ENCODE results near the gene RUBCN. TPM values are rescaled to one million over a fixed set of nuclear protein-coding genes. Genes with fewer than 3 reads are reported as not detected.
"Not testable (repeated sequence)": the region's sequence is repeated elsewhere in the genome, so short reads cannot be mapped to it uniquely, and the experiment has no call there.

The RUBCN gene
- polyA plus RNA-seq, 1 experiment: 15.3 TPM

DNA sequence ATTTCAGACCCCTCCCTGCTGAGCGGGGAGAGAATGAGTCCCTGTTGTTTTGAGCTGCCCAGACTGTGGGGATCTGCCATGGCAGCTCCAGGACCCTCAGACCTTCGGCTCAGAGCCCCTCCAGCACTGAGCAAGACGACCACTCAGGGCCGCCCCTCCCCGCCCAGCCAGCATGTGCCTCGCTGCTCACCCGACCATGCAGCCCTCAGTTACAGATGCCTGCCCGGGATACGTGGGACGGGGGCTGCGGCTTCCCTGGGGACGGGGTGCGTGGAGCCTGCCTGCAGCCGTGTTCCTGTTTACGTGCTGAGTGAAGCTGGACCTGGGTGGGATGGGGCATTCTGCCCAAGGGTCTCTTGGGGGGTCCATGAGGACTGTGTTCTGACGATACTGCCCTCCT, 77.0 kb downstream of the RUBCN start:
- CTCF ChIA-PET; H3K4me3 ChIP-seq (ENCODE audit: low read depth, low read length); POLR2A ChIA-PET; H3K27me3 ChIP-seq (ENCODE audit: control insufficient read depth, insufficient read depth, low read length); DNase-seq (ENCODE audit: low read depth); H3K36me3 ChIP-seq (ENCODE audit: control insufficient read depth, insufficient read depth, low read length): not testable (repeated sequence)

DNA sequence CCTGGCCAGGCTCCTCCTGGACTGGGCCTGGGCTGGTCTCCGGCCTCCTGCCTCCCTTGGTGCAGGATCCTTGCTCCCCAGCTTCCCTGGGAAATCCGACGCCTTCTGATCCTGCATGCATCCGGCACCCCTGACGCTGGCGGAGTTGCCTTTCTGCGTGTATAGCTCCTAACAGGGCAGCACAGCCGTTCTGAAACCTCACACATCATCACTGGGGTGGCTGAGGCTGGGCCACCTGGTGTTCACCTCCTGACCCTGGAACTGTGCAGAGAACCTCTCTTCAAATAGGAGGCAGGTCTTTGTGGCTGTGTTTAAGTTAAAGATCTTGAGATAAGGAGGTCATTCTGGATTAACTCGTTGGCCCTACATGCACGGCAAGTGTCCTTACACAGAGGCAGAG, 77.6 kb downstream of the RUBCN start:
- DNase-seq (ENCODE audit: low read depth); H3K4me3 ChIP-seq (ENCODE audit: low read depth, low read length); POLR2A ChIA-PET; H3K36me3 ChIP-seq (ENCODE audit: control insufficient read depth, insufficient read depth, low read length); H3K27me3 ChIP-seq (ENCODE audit: control insufficient read depth, insufficient read depth, low read length); CTCF ChIA-PET: not testable (repeated sequence)

GRCh38 chr3:197658706-197659105, 78.0 kb downstream of the RUBCN start:
- CTCF ChIA-PET; POLR2A ChIA-PET; DNase-seq (ENCODE audit: low read depth); H3K27me3 ChIP-seq (ENCODE audit: control insufficient read depth, insufficient read depth, low read length); H3K36me3 ChIP-seq (ENCODE audit: control insufficient read depth, insufficient read depth, low read length); H3K4me3 ChIP-seq (ENCODE audit: low read depth, low read length): not testable (repeated sequence)

- CTCF ChIA-PET; H3K27me3 ChIP-seq (ENCODE audit: control insufficient read depth, insufficient read depth, low read length); POLR2A ChIA-PET; H3K36me3 ChIP-seq (ENCODE audit: control insufficient read depth, insufficient read depth, low read length); H3K4me3 ChIP-seq (ENCODE audit: low read depth, low read length); DNase-seq (ENCODE audit: low read depth): not testable (repeated sequence)
Observed at GRCh38 chr3:197657541-197658292, 79.0 kb downstream of the RUBCN start.

GRCh38 chr3:197656960-197657359, 79.7 kb downstream of the RUBCN start:
- DNase-seq (ENCODE audit: low read depth); CTCF ChIA-PET; H3K36me3 ChIP-seq (ENCODE audit: control insufficient read depth, insufficient read depth, low read length); POLR2A ChIA-PET; H3K4me3 ChIP-seq (ENCODE audit: low read depth, low read length); H3K27me3 ChIP-seq (ENCODE audit: control insufficient read depth, insufficient read depth, low read length): not testable (repeated sequence)

- H3K27me3 ChIP-seq (ENCODE audit: control insufficient read depth, insufficient read depth, low read length); CTCF ChIA-PET; POLR2A ChIA-PET; H3K36me3 ChIP-seq (ENCODE audit: control insufficient read depth, insufficient read depth, low read length); DNase-seq (ENCODE audit: low read depth); H3K4me3 ChIP-seq (ENCODE audit: low read depth, low read length): not testable (repeated sequence)
Observed at GRCh38 chr3:197656129-197656528, 80.6 kb downstream of the RUBCN start.

GRCh38 chr3:197654998-197655330, 81.7 kb downstream of the RUBCN start:
- H3K27me3 ChIP-seq (ENCODE audit: control insufficient read depth, insufficient read depth, low read length); H3K4me3 ChIP-seq (ENCODE audit: low read depth, low read length); POLR2A ChIA-PET; H3K36me3 ChIP-seq (ENCODE audit: control insufficient read depth, insufficient read depth, low read length); CTCF ChIA-PET; DNase-seq (ENCODE audit: low read depth): not testable (repeated sequence)

DNA sequence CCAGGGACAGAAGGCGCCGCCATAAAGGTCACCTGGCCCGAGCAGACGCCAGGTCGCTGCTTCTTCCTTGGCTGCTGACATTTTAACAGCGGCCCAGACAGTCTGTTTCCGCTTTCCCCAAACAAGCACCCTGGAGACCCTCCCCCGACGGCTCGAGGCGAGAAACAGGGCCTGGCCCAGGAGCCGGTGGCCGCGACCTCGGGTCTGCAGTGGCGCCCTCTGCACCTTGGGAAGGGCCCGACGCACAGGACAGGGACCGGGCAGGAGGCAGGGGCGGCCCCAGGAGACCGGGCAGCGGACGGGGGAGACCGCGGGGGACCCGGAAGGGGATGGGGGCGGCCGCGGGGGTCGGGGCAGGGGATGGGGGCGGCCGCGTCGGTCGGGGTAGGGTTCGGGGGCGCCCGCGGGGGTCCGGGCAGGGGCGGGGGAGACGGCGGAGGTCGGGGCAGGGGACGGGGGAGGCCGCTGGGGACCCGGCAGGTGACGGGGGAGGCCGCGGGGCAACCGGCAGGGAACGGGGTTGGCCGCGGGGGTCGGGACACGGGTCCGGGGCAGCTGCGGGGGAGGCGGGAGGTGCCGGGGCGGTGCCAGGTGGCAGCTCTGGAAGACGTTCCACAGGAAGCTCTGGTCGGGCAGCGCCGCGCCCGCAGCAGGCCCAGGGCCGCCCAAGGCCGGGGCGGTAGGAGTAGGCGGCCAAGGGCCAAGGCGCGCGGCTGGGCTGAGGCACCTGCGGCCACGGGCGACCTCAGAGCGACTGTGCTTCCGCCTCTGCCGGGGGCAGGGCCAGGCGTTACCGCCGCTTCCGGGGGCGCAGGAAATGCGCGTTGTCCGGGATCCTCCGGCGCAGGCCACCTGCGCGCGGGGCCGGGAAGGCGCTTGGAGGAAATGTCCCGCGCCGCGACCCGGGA, 82.4 kb downstream of the RUBCN start:
- CTCF ChIA-PET; H3K36me3 ChIP-seq (ENCODE audit: control insufficient read depth, insufficient read depth, low read length); DNase-seq (ENCODE audit: low read depth); H3K27me3 ChIP-seq (ENCODE audit: control insufficient read depth, insufficient read depth, low read length); POLR2A ChIA-PET: not testable (repeated sequence)
- H3K4me3 ChIP-seq (ENCODE audit: low read depth, low read length): peak overlapping the region; percentile 34

GRCh38 chr3:197652860-197653259, 83.8 kb downstream of the RUBCN start:
- H3K36me3 ChIP-seq (ENCODE audit: control insufficient read depth, insufficient read depth, low read length); CTCF ChIA-PET; POLR2A ChIA-PET; DNase-seq (ENCODE audit: low read depth); H3K4me3 ChIP-seq (ENCODE audit: low read depth, low read length); H3K27me3 ChIP-seq (ENCODE audit: control insufficient read depth, insufficient read depth, low read length): not testable (repeated sequence)

GRCh38 chr3:197647649-197648048, 89.1 kb downstream of the RUBCN start:
- H3K36me3 ChIP-seq (ENCODE audit: control insufficient read depth, insufficient read depth, low read length); DNase-seq (ENCODE audit: low read depth); CTCF ChIA-PET; H3K4me3 ChIP-seq (ENCODE audit: low read depth, low read length); POLR2A ChIA-PET; H3K27me3 ChIP-seq (ENCODE audit: control insufficient read depth, insufficient read depth, low read length): not testable (repeated sequence)

GRCh38 chr3:197647191-197647590, 89.5 kb downstream of the RUBCN start:
- H3K36me3 ChIP-seq (ENCODE audit: control insufficient read depth, insufficient read depth, low read length); POLR2A ChIA-PET; DNase-seq (ENCODE audit: low read depth); CTCF ChIA-PET; H3K27me3 ChIP-seq (ENCODE audit: control insufficient read depth, insufficient read depth, low read length); H3K4me3 ChIP-seq (ENCODE audit: low read depth, low read length): not testable (repeated sequence)

- POLR2A ChIA-PET; H3K4me3 ChIP-seq (ENCODE audit: low read depth, low read length); DNase-seq (ENCODE audit: low read depth); CTCF ChIA-PET; H3K36me3 ChIP-seq (ENCODE audit: control insufficient read depth, insufficient read depth, low read length); H3K27me3 ChIP-seq (ENCODE audit: control insufficient read depth, insufficient read depth, low read length): not testable (repeated sequence)
Observed at GRCh38 chr3:197646294-197646693, 90.4 kb downstream of the RUBCN start.

DNA sequence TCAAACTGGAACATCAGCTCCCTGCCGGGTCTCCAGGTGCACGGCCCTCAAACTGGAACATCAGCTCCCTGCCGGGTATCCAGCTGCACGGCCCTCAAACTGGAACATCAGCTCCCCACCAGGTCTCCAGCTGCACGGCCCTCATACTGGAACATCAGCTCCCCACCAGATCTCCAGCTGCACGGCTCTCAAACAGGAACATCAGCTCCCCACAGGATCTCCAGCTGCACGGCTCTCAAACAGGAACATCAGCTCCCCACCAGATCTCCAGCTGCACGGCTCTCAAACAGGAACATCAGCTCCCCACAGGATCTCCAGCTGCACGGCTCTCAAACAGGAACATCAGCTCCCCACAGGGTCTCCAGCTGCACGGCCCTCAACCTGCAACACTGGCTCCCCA, 99.1 kb downstream of the RUBCN start:
- POLR2A ChIA-PET; DNase-seq (ENCODE audit: low read depth); H3K27me3 ChIP-seq (ENCODE audit: control insufficient read depth, insufficient read depth, low read length); H3K36me3 ChIP-seq (ENCODE audit: control insufficient read depth, insufficient read depth, low read length); CTCF ChIA-PET; H3K4me3 ChIP-seq (ENCODE audit: low read depth, low read length): not testable (repeated sequence)

Measured in BJ (cell line).